Left kidney (tissue), 2 donors: ENCODE measurements around the gene RALGPS2. TPM values are rescaled to one million over a fixed set of nuclear protein-coding genes. Genes with fewer than 3 reads are reported as not detected.
A peak's percentile ranks its signal among the peaks of the same experiment; 100 is the strongest.

ENCODE experiments used
- DNase-seq: peaks from one replicate; pipeline ENCODE4 v3.0.0-alpha.2; 2013
- polyA plus RNA-seq: library from polyadenylated mRNA; unstranded; fragments of 120-200 nt; gene quantifications from one replicate; pipeline ENCODE4 v1.2.1, GENCODE V29; 2013; ENCODE audit not compliant: insufficient read length

Gene RALGPS2
- polyA plus RNA-seq, 1 donor: 42.2 TPM

GRCh38 chr1:178862416-178862815 is 137.4 kb downstream of the RALGPS2 start:
- no peak for DNase-seq

- DNase-seq: no peak
Observed at GRCh38 chr1:178862864-178863263, 137.8 kb downstream of the RALGPS2 start.

- DNase-seq: no peak
Observed at GRCh38 chr1:178864326-178864725, 139.3 kb downstream of the RALGPS2 start.

GRCh38 chr1:178867670-178868069 is 142.6 kb downstream of the RALGPS2 start:
- DNase-seq: no peak

- DNase-seq: no peak
Observed at GRCh38 chr1:178868706-178869105, 143.7 kb downstream of the RALGPS2 start.

- DNase-seq: no peak
Observed at GRCh38 chr1:178869119-178869697, 144.2 kb downstream of the RALGPS2 start.

GRCh38 chr1:178870221-178870620 is 145.2 kb downstream of the RALGPS2 start:
- no peak for DNase-seq

DNA sequence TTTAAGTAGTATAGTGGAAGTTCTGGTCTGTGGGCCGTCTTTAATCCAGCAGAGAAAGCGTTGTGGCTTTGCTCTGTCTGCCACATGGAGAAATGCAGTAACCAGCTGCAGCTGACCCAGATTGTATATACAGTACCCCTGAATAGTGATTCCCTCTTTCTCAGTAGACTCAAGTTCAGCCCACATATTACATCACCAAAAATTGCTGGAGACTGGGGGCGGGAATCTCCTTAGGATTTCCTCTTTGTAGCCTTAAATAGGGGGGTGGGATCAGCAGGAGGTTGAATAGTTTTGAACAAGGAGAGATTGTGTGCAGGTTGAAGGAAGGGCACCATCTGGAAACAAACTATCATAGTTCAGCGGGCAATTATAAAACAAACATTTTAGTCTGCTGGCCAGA is 145.9 kb downstream of the RALGPS2 start, which contains the start of gene ANGPTL1:
ANGPTL1 (minus strand) TSS at position 134 of the 400 bp plus-strand sequence. CDS start 5,301 bp downstream, outside the sequence.
- DNase-seq: peak; percentile 53

GRCh38 chr1:178871551-178872320 is 146.7 kb downstream of the RALGPS2 start:
- no peak for DNase-seq

- no peak for DNase-seq
Observed at GRCh38 chr1:178874966-178875365, 149.9 kb downstream of the RALGPS2 start.

GRCh38 chr1:178875936-178876335 is 150.9 kb downstream of the RALGPS2 start:
- DNase-seq: no peak

- no peak for DNase-seq
Observed at GRCh38 chr1:178877896-178878295, 152.9 kb downstream of the RALGPS2 start.

DNA sequence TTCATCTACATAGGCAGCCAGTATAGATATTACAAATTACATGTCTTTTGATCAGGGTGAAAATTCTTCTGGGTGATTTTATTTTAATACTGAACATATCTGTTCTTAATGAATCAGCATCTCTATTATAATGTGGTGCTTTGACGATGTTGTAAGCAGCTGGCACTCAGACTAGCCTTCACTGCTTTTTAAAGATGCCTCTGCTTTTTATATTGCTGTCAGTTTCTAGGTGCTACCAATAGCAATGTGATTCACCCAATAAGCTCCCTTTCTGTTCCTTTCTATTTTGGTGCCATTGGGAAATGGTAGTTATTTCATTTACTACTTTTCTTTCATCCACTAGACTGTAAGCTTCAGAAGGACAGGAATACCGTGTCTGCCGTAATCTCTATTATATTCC is 156.9 kb downstream of the RALGPS2 start:
- DNase-seq: no peak

- no peak for DNase-seq
Observed at GRCh38 chr1:178885869-178886268, 160.8 kb downstream of the RALGPS2 start.

DNA sequence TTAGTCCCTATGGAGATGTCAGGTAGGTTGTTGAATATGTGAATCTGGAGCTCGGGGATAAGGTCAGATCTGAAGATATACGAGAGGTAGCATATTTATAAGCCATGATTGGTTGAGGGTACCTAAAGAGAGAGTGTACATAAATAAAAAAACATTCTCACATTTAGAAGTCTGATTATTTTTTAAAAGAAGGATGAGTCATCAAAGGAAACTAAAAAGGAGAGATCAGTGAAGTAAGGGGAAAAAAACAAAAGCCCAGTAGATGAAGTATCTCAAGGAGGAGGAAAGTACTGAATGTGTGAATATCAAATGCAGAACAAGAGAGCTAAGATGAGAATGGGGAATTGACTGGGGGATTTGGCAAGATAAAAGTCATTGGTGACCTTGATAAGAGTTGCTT is 161.5 kb downstream of the RALGPS2 start:
- DNase-seq: no peak

DNA sequence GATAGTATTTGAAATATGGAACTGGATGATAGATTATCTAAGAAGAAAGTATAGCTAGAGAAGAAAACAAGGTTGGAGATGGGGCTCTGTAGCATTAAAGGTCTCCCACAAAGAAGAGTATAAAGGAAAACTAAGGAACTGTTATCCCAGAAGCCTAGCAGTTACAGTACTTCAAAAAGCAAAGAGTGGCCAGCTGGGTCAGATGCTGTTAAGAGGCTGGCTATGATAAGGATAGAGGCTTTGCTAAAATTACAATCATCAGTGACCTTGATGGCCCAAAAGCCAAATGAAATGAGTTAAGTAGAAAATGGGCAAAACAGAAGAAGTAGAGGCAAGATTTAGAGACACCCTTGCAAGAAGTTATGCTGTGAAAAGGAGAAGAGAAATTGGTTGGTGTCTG is 170.9 kb downstream of the RALGPS2 start:
- no peak for DNase-seq

DNA sequence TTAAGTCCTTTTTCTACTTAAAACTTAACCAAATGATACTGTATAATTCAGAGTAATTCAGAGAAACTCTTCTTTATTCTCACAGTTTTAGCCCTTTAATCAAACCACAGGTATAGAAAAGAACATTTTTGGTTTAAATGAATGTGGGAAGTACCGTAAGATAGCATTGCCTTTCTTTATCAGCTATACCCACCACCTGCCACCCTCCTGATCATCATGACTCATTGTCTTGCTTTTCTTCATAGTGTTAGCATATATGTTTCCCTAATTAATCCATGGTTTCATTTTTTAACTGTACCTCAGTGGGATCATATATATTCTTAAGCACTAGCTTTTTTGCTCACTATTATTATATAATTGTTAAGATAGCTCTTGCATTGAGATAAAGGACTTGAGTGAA is 173.4 kb downstream of the RALGPS2 start:
- DNase-seq: no peak

- no peak for DNase-seq
Observed at GRCh38 chr1:178899402-178899801, 174.4 kb downstream of the RALGPS2 start.

GRCh38 chr1:178901482-178902125 is 176.6 kb downstream of the RALGPS2 start:
- DNase-seq: no peak

DNA sequence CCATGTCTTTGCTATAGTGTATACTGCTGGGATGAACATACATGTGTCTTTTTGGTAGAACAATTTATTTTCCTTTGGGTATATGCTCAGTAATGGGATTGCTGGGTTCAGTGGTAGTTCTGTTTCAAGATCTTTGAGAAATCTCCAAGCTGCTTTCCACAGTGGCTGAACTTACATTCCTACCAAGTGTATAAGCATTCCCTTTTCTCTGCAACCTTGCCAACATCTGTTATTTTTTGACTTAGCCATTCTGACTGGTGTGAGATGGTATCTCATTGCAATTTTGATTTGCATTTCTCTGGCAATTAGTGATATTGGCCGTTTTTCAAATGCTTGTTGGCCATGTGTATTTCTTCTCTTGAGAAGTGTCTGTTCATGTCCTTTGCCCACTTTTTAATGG is 183.3 kb downstream of the RALGPS2 start:
- no peak for DNase-seq

DNA sequence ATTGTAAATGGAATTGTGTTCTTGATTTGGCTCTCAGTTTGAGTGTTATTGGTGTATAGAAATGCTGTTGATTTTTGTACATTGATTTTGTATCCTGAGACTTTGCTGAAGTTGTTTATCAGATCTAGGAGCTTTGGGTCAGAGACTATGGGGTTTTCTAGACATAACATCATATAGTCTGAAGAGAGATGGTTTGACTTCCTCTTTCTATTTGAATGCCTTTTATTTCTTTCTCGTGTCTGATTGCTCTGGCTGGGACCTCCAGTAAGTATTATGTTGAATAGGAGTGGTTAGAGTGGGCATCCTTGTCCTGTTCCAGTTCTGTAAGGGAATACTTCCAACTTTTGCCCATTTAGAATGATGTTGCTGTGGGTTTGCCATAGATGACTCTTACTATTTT is 185.0 kb downstream of the RALGPS2 start:
- DNase-seq: no peak

- no peak for DNase-seq
Observed at GRCh38 chr1:178912597-178912996, 187.6 kb downstream of the RALGPS2 start.

DNA sequence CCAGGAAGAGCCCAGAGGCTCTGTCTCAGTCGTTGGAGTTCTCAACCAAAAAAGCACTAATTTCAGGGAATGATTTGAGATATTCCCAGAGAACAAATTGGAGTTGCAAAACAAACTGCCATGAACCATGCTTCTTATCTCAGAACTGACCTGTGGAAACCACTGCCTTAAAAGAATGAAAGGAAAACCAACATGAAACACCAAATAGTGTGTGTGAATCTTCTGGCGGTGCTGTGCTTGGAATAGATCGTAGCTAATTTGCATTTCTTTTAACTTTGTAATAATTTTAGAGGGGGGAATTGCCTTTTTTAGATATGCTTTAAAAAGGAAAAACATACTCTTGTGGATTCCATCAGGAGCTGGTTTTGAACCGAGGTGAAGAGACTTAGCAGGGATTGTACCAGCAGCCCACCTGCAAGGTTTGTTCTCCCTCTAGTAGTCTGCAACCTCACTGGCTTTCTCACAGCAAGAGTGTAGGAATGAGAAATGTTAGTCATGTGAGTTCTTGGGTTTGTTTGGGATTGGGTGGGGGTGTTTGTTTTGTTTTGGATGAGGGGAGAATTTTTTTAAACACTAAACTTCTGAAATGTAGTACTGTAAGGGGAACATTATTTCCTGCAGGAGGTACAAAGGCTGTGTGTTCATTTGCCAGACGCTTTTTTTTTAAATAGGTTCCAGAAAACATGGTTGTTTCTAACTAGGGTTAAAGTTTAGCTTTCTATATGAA is 191.6 kb downstream of the RALGPS2 start:
- no peak for DNase-seq
